ENCODE measurements around the gene TMEM232.

GRCh38 chr5:110753600-110753999, 27.1 kb upstream of the TMEM232 start:
- TF ChIP-seq, protein P1, sequence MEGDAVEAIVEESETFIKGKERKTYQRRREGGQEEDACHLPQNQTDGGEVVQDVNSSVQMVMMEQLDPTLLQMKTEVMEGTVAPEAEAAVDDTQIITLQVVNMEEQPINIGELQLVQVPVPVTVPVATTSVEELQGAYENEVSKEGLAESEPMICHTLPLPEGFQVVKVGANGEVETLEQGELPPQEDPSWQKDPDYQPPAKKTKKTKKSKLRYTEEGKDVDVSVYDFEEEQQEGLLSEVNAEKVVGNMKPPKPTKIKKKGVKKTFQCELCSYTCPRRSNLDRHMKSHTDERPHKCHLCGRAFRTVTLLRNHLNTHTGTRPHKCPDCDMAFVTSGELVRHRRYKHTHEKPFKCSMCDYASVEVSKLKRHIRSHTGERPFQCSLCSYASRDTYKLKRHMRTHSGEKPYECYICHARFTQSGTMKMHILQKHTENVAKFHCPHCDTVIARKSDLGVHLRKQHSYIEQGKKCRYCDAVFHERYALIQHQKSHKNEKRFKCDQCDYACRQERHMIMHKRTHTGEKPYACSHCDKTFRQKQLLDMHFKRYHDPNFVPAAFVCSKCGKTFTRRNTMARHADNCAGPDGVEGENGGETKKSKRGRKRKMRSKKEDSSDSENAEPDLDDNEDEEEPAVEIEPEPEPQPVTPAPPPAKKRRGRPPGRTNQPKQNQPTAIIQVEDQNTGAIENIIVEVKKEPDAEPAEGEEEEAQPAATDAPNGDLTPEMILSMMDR (IDR thresholded peaks at IDR 0.05), result no peak
- no peak for TF ChIP-seq POLR2A (IDR thresholded peaks at IDR 0.05)

Data from lower leg skin (tissue), 3 donors.